Erythroblast (primary cell): ENCODE measurements around the gene ORC2.

Experiments
- DNase-seq, 2 experiments: peaks; one replicate each; lab custom pipeline; 2025; lab: John Stamatoyannopoulos, UW
- GATA1 ChIP-seq: IDR thresholded peaks from 2 replicates; pipeline ENCODE4 v1.6.1; 2011; ENCODE audit warnings: low read depth, mild to moderate bottlenecking, control low read depth, low read length, moderate library complexity
- POLR2A ChIP-seq: IDR thresholded peaks from 2 replicates; pipeline ENCODE4 v1.6.1; 2011; ENCODE audit warnings: mild to moderate bottlenecking, low read length

Gene ORC2

GRCh38 chr2:200861617-200862155 lies 101.8 kb downstream of the ORC2 start:
- TF ChIP-seq POLR2A: no peak
- TF ChIP-seq GATA1: no peak
- DNase-seq: peak in 1 of 2 experiments; percentile 18

GRCh38 chr2:200860092-200860795 lies 103.2 kb downstream of the ORC2 start:
- no peak for TF ChIP-seq GATA1
- no peak for TF ChIP-seq POLR2A
- no peak for DNase-seq
